ES-I3 (cell line): ENCODE measurements around the gene CSNK1G3.
"Not testable (repeated sequence)": the region's sequence is repeated elsewhere in the genome, so short reads cannot be mapped to it uniquely, and the experiment has no call there.

Experiments used
- H3K36me3 ChIP-seq: 2 replicates; pipeline ENCODE4 v1.6.1; 2013; ENCODE audit warnings: mild to moderate bottlenecking, low read length, control low read depth, moderate library complexity; ENCODE audit not compliant: insufficient read depth
- H3K4me1 ChIP-seq: 2 replicates; pipeline ENCODE4 v1.6.1; 2013; ENCODE audit warnings: mild to moderate bottlenecking, control low read depth, low read length; ENCODE audit not compliant: insufficient read depth
- H3K9ac ChIP-seq: 2 replicates; pipeline ENCODE4 v1.6.1; 2013; ENCODE audit warnings: low read depth, mild to moderate bottlenecking, low read length, moderate library complexity
- H3K9me3 ChIP-seq: 2 replicates; pipeline ENCODE4 v1.6.1; 2013; ENCODE audit warnings: mild to moderate bottlenecking, low read length, moderate library complexity; ENCODE audit not compliant: control insufficient read depth, insufficient read depth

Gene CSNK1G3

DNA sequence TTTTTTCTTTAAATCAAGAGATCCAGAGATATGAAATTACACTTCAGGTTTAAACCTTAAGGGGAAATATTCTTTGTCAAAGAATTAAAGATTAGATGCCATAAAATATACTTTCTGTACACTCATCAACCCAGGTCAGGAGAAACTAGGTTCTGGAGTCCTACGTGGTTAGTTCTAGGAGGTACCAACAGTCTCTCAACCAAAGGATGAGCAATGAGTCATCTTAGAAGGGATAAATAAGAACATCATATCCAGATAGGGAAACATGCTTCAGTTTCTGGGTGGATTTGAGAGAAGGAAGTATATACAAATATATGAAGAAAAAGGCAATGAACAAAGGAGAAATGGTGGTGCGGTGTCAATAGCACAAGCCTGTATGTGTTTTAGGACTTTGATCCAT is 98.2 kb downstream of the CSNK1G3 start:
- H3K4me1 ChIP-seq = no peaks in the 10 kb centered on the region
- H3K9ac ChIP-seq = no peak overlapping the region
- H3K9me3 ChIP-seq = no peaks in the 10 kb centered on the region
- peaks cover 6% of the 10 kb centered on the region; the same call in 1 of the 2 replicates for H3K36me3 ChIP-seq

DNA sequence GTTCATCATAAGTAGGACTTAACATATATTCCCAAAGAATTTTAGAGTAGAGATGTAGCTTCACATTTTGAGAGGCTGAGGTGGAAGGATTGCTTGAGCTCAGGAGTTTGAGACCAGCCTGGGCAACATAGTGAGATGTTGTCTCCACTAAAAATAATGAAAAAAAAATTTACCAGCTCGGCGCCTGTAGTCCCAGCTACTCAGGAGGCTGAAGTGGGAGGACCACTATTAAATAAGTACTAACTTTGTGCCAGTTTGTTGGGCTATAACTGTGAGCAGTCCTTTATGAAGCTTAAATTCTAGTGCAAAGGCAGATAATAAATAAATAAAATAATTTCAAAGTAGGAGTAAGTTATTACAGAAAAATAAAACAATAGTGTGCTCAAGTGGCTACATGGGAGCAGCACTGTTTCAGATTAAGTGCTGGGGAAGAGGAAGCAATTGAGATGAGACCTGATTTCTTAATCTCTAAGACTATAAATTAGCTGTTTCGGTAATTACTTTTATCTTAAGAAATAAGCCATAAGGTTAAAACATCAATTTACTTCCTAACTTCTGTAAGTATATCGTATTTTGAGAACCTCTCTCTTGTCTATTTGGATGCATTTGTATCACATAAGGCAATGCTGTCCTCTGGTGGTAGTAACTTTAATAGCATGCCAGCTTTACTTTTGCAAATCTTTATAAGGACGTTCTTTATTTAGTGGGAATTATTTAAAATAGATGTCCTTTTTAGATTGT is 98.9 kb downstream of the CSNK1G3 start:
- Histone ChIP-seq H3K4me1 (no peaks in the 10 kb centered on the region), H3K9ac (no peak overlapping the region), H3K9me3 (no peaks in the 10 kb centered on the region), H3K36me3 (peaks cover 6% of the 10 kb centered on the region; the same call in 1 of the 2 replicates)

GRCh38 chr5:123611406-123611709 is 99.4 kb downstream of the CSNK1G3 start:
- H3K36me3 ChIP-seq = peaks cover 5% of the 10 kb centered on the region; the same call in 1 of the 2 replicates
- no peaks in the 10 kb centered on the region for H3K9me3 ChIP-seq
- H3K9ac ChIP-seq = no peak overlapping the region
- H3K4me1 ChIP-seq = no peaks in the 10 kb centered on the region

DNA sequence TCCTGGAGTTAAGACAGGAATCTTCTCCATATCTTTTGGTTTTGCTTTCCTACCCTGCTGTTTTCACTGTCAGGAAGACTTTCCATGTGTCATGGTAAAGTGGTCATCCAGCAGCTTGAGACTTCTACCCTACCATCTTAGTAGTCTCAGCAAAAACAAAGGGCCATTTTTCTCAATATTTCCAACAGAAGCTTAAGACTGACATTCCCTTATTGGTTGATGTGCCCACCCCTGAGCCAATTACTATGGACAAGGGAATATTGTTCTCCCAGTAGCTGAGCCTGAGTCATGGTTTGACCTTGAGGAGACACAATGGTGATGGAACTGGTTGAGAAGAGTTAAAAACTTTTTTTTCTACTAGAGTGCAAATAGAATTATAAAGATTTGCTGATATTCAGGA is 105.6 kb downstream of the CSNK1G3 start:
- no peaks in the 10 kb centered on the region for H3K9me3 ChIP-seq
- no peak overlapping the region for H3K9ac ChIP-seq
- H3K4me1 ChIP-seq = no peaks in the 10 kb centered on the region
- peaks cover 3% of the 10 kb centered on the region; the same call in 1 of the 2 replicates for H3K36me3 ChIP-seq

- Histone ChIP-seq H3K36me3 (no peaks in the 10 kb centered on the region), H3K9ac (no peak overlapping the region), H3K9me3 (peaks cover 4% of the 10 kb centered on the region), H3K4me1 (no peaks in the 10 kb centered on the region)
Observed at GRCh38 chr5:123626051-123626450, 114.1 kb downstream of the CSNK1G3 start.

DNA sequence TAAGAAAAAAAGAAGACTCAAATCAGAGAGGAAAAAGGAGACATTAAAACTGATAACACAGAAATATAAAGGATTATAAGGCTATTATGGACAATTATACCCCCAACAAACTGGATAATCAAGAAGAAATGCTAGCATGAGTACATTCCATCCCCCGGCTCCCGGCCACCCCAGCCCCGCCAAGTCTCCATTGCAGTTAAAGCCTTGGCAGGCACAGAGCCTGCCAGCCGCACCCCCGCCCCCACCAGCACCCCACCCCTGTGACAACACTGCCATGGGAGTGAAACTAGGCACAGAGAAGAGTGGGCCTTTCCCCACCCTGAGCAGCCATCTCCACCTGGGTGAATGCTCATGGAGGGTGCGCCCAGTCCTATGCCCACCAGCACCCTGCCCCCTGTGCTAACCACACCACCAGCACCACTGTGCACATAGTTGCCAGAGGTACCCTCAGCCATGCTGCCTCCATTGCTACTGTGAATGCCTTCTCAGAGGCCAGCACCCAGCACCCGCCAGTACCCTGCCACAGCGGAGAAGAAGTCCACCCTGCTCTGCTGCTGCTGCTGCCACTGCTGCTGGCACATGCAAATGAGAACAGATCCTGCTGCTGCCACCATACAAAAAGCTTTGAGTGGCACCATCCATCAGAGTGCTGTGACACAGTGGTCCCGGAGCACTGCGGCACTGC is 117.0 kb downstream of the CSNK1G3 start:
- Histone ChIP-seq H3K9me3 (peaks cover 3% of the 10 kb centered on the region), H3K9ac (no peak overlapping the region), H3K4me1 (no peaks in the 10 kb centered on the region), H3K36me3 (no peaks in the 10 kb centered on the region)

DNA sequence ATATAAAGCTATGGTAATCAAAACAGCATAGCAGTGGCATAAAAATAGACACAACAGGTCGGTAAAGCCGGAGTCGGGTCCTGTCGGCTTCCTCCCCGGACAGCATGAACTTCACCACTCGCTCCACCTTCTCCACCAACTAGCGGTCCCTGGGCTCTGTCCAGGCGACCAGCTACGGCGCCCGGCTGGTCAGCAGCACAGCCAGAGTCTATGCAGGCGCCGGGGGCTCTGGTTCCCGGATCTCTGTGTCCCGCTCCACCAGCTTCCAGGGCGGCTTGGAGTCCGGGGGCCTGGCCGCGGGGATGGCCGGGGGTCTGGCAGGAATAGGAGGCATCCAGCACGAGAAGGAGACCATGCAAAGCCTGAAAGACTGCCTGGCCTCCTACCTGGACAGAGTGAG is 124.0 kb downstream of the CSNK1G3 start:
- Histone ChIP-seq H3K9ac (no peak overlapping the region), H3K4me1 (no peaks in the 10 kb centered on the region), H3K36me3 (no peaks in the 10 kb centered on the region), H3K9me3 (no peaks in the 10 kb centered on the region)

GRCh38 chr5:123637028-123637427 is 125.1 kb downstream of the CSNK1G3 start:
- H3K9ac ChIP-seq, H3K36me3 ChIP-seq, H3K9me3 ChIP-seq, H3K4me1 ChIP-seq: not testable (repeated sequence)

GRCh38 chr5:123639244-123639643 is 127.3 kb downstream of the CSNK1G3 start:
- Histone ChIP-seq H3K36me3 (no peaks in the 10 kb centered on the region), H3K4me1 (no peaks in the 10 kb centered on the region), H3K9ac (no peak overlapping the region), H3K9me3 (no peaks in the 10 kb centered on the region)

DNA sequence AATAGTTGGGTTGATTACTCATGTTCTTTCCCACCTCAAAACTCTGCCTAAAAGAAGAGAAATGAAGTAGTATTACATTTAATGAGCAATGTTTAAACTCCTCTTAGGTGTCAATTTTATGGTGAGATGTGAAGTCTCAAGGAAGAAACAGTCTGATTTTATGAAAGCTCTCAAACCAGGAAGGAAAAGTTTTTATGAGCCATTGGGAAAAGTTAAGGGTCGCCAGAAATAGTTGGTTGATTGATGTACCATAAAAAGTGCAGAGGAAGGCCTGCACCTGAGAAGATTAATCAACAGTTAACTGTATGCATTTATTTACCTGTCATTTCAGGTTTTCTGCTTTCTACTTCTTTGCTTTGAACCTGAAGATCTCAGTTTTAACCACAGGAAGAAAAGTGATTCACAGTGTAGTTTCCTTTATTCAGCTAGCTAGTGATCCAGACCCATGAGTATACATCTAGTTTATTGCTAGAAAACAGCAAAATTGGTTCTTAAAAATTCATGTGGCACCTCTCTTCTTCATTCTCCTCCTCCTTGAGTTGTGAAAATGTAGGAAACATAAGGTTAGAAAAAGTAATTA is 133.1 kb downstream of the CSNK1G3 start:
- H3K36me3 ChIP-seq = no peaks in the 10 kb centered on the region
- no peak overlapping the region for H3K9ac ChIP-seq
- no peaks in the 10 kb centered on the region for H3K4me1 ChIP-seq
- no peaks in the 10 kb centered on the region for H3K9me3 ChIP-seq

GRCh38 chr5:123647066-123647465 is 135.1 kb downstream of the CSNK1G3 start:
- H3K9ac ChIP-seq = no peak overlapping the region
- H3K4me1 ChIP-seq = no peaks in the 10 kb centered on the region
- no peaks in the 10 kb centered on the region for H3K9me3 ChIP-seq
- H3K36me3 ChIP-seq = no peaks in the 10 kb centered on the region

DNA sequence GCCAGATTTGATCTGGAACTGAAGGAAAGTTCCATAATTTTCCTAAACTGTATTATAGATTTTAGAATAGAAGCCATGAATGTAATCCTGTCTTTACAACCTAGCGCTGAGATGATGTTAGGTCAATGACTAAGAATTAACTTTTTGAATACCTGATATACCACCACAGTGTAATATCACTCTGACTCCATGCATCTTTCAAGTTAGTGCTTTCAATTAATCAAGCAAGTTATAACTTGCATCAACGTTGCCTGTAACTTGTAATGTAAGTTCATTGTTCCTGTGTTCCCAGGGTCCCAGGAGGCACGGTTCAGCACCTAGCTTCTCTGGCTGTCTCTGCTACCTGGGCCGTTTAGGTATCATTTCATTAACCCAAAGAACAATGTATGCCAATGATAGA is 139.3 kb downstream of the CSNK1G3 start:
- no peaks in the 10 kb centered on the region for H3K4me1 ChIP-seq
- H3K9ac ChIP-seq = no peak overlapping the region
- no peaks in the 10 kb centered on the region for H3K36me3 ChIP-seq
- no peaks in the 10 kb centered on the region for H3K9me3 ChIP-seq

- H3K36me3 ChIP-seq = no peaks in the 10 kb centered on the region
- H3K9me3 ChIP-seq = peaks cover 4% of the 10 kb centered on the region; the same call in 1 of the 2 replicates
- H3K4me1 ChIP-seq = no peaks in the 10 kb centered on the region
- H3K9ac ChIP-seq = no peak overlapping the region
Observed at GRCh38 chr5:123659011-123659410, 147.0 kb downstream of the CSNK1G3 start.

DNA sequence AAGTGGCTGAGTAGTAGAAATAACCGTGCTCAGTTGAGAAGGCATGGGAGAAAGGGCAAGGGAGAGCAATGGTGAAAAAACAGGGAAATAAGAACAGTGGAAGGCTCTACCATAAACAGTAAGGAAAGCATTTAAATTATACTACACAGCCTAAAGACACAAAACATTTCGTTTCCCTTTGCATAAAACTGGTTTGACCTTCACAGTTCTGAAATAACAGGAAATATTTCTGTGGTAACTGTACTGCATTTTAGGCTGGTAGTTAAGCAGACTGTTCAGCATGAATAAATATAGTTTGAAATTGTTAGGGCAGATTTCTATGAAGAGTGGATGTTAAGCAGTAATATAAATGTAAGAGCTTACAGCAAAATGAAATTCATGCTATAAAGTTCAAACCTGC is 147.5 kb downstream of the CSNK1G3 start:
- Histone ChIP-seq H3K9me3 (peaks cover 4% of the 10 kb centered on the region; the same call in 1 of the 2 replicates), H3K9ac (no peak overlapping the region), H3K36me3 (no peaks in the 10 kb centered on the region), H3K4me1 (no peaks in the 10 kb centered on the region)

DNA sequence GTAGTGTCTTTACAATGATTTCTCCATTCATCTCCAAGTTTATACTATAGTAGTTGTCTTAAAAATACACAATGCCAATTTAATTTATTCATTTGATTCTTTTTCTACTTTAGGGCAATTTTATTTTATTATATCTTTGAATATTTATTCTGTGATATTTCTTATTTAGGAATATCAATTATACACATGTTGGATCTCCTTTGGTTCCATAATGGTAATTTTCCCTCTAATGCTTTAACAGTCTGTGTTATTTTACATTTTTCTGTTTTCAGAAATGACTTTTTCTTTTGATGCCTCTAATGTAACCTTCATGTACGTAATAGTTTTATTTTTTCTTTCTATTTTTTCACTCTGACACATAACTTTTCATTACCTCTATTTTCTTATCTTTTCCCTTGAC is 153.0 kb downstream of the CSNK1G3 start:
- Histone ChIP-seq H3K36me3 (no peaks in the 10 kb centered on the region), H3K9me3 (peaks cover 4% of the 10 kb centered on the region; the same call in 1 of the 2 replicates), H3K4me1 (no peaks in the 10 kb centered on the region), H3K9ac (no peak overlapping the region)
